ENCODE data around the gene NISCH. TPM values are rescaled to one million over a fixed set of nuclear protein-coding genes. Genes with fewer than 3 reads are reported as not detected.

The NISCH gene
- total RNA-seq, 1 experiment from 2014 or later: 60.4 TPM

DNA sequence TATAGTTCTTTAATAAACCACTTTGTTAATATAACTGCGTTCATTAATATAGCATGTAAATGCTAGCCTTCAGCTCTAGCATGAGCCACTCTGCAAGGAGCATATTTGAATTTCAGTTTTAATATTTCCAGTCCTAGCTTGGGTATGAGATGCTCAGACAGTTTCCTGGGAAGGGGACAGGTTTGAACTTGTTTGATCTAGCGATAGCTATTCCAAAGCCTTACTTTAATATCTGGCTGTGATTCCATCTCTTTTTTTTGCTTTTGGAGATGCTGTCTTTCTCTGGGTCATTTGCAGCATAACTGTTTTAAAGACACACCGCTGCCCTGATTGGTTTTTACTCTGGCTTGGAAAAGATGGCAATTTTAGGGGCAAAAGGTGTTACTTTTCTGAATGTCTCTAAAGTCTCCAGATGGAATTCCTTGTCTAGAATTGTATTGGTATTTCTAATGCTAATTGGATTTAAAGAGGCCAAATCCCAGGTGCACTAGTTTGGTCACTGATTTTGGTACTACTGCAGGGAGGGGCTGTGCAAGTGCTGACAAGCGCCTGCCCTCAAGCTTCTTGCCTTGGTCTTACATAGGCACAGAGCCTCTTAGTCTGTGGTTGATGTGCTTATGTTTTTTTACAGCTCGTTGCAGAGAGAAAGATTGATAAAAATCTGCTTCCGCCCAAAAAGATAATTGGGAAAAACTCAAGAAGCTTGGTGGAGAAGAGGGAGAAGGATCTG, 2.8 kb downstream of the NISCH start:
- no peaks in the 10 kb centered on the region for H3K9me2 ChIP-seq (replicated peaks; ENCODE audit: low read length)
- ATAC-seq (no peak), DNase-seq (no peak)
- peaks cover 39% of the 10 kb centered on the region for H3K36me3 ChIP-seq (ENCODE audit: low read depth, low read length)
- H3K4me1 ChIP-seq (ENCODE audit: insufficient read depth, low read length): peaks cover 22% of the 10 kb centered on the region
- BruUV-seq (replicated peaks): no TSS peak
- CTCF ChIA-PET: no interaction called here
- intact Hi-C loops (cut with micrococcal nuclease): no loop called here
- no peak overlapping the region for H2AFZ ChIP-seq (ENCODE audit: low read length)
- no peaks in the 10 kb centered on the region for H3F3A ChIP-seq (ENCODE audit: low read length, unreplicated experiment)
- POLR2A ChIA-PET (ENCODE audit: unreplicated experiment): interaction anchor here (0.7 kb wide), 1 partner anchor 231 kb away, joined by 3 read pairs; no protein-coding TSS in a partner anchor
- no peak overlapping the region for H3K4me3 ChIP-seq (ENCODE audit: low read length)
- no peak overlapping the region for H3K4me2 ChIP-seq (ENCODE audit: low read length)
- H3K27ac ChIP-seq (ENCODE audit: low read length): no peak overlapping the region
- no peak overlapping the region for H3K9ac ChIP-seq (ENCODE audit: low read length)
- no peaks in the 10 kb centered on the region for H4K20me1 ChIP-seq (ENCODE audit: low read length)
- H3K79me2 ChIP-seq (ENCODE audit: low read length): peaks cover 31% of the 10 kb centered on the region
- TF ChIP-seq EZH2 (IDR thresholded peaks at IDR 0.05; ENCODE audit: low read length, unreplicated experiment): no peak
- TF ChIP-seq CTCF (conservative IDR thresholded peaks at IDR 0.05; ENCODE audit: low read depth, low read length): no peak
- TF ChIP-seq EZH2phosphoT487 (IDR thresholded peaks at IDR 0.05; ENCODE audit: borderline replicate concordance, low read length): no peak
- H3K9me3 ChIP-seq (ENCODE audit: low read length): no peaks in the 10 kb centered on the region
- H3K27me3 ChIP-seq (ENCODE audit: low read length): no peaks in the 10 kb centered on the region

GRCh38 chr3:52458770-52459545, 3.6 kb downstream of the NISCH start:
- Histone ChIP-seq H3K9ac (ENCODE audit: low read length) (no peak overlapping the region), H3K36me3 (ENCODE audit: low read depth, low read length) (peaks cover 41% of the 10 kb centered on the region), H3K4me3 (ENCODE audit: low read length) (no peak overlapping the region), H3K27ac (ENCODE audit: low read length) (no peak overlapping the region), H3K27me3 (ENCODE audit: low read length) (no peaks in the 10 kb centered on the region), H3K9me3 (ENCODE audit: low read length) (no peaks in the 10 kb centered on the region), H3K79me2 (ENCODE audit: low read length) (peaks cover 31% of the 10 kb centered on the region), H3F3A (ENCODE audit: low read length, unreplicated experiment) (no peaks in the 10 kb centered on the region), H4K20me1 (ENCODE audit: low read length) (no peaks in the 10 kb centered on the region), H2AFZ (ENCODE audit: low read length) (no peak overlapping the region), H3K4me2 (ENCODE audit: low read length) (no peak overlapping the region), H3K9me2 (replicated peaks; ENCODE audit: low read length) (no peaks in the 10 kb centered on the region), H3K4me1 (ENCODE audit: insufficient read depth, low read length) (peaks cover 22% of the 10 kb centered on the region)
- intact Hi-C loops (cut with micrococcal nuclease): no loop called here
- ChIA-PET POLR2A (ENCODE audit: unreplicated experiment) (no interaction called here), CTCF (no interaction called here)
- no TSS peak for BruUV-seq (replicated peaks)
- DNase-seq (no peak), ATAC-seq (no peak)
- TF ChIP-seq EZH2 (IDR thresholded peaks at IDR 0.05; ENCODE audit: low read length, unreplicated experiment): no peak
- TF ChIP-seq CTCF (conservative IDR thresholded peaks at IDR 0.05; ENCODE audit: low read depth, low read length): no peak
- no peak for TF ChIP-seq EZH2phosphoT487 (IDR thresholded peaks at IDR 0.05; ENCODE audit: borderline replicate concordance, low read length)

All from PC-3 (cell line).